ENCODE data around the gene GLDN. TPM values are rescaled to one million over a fixed set of nuclear protein-coding genes. Genes with fewer than 3 reads are reported as not detected.

Gene GLDN
- total and polyA plus RNA-seq, 2 of the 4 experiments (the other 2 are of a cell fraction), result under 0.01 TPM; not detected in 1

- no peak for DNase-seq
- Histone ChIP-seq H3K9me1 (ENCODE audit: insufficient read depth, low read length) (no peaks in the 10 kb centered on the region; the same call in 1 of the 2 replicates), H3K23ac (ENCODE audit: low read depth, low read length) (no peak overlapping the region), H3K79me1 (ENCODE audit: low read depth in 1 of 2, low read length in 2 of 2) (no peaks in the 10 kb centered on the region), H2AK9ac (replicated peaks; ENCODE audit: low read depth, low read length, poor library complexity) (no peak overlapping the region), H2AFZ (replicated peaks; ENCODE audit: low read length, poor library complexity) (no peak overlapping the region), H3K4me3 (ENCODE audit: insufficient read depth, low read depth, low read length) (no peak overlapping the region), H3K9me3 (ENCODE audit: control insufficient read depth, insufficient read depth, low read length) (no peaks in the 10 kb centered on the region), H3K14ac (replicated peaks; ENCODE audit: low read depth, low read length) (no peak overlapping the region), H2BK15ac (ENCODE audit: low read depth, low read length) (no peak overlapping the region), H3K18ac (ENCODE audit: low read depth, low read length) (no peak overlapping the region), H2BK20ac (ENCODE audit: low read depth, low read length) (no peak overlapping the region), H3K9ac (ENCODE audit: low read depth, low read length) (no peak overlapping the region), H3K27ac (ENCODE audit: insufficient read depth, low read length) (no peak overlapping the region), H3K4ac (ENCODE audit: low read depth, low read length) (no peak overlapping the region), H4K20me1 (ENCODE audit: insufficient read depth, low read length) (no peaks in the 10 kb centered on the region), H2BK120ac (ENCODE audit: low read depth, low read length) (no peak overlapping the region), H3K4me1 (ENCODE audit: control insufficient read depth, insufficient read depth, low read length) (0 out of 2 replicates have a peak, but pooled peaks cover 2% of the 10 kb centered on the region), H4K8ac (ENCODE audit: low read depth in 2 of 2, low read length in 2 of 2) (no peak overlapping the region), H3K36me3 (ENCODE audit: control insufficient read depth, insufficient read depth, low read length) (0 out of 2 replicates have a peak, but pooled peaks cover under 1% of the 10 kb centered on the region), H2AK5ac (ENCODE audit: low read depth, low read length) (no peak overlapping the region), H3K56ac (ENCODE audit: extremely low read depth, insufficient read depth, low read length) (no peak overlapping the region), H3K4me2 (ENCODE audit: low read depth, low read length) (no peak overlapping the region), H4K91ac (ENCODE audit: insufficient read depth, low read depth, low read length) (no peak overlapping the region), H3K27me3 (ENCODE audit: control insufficient read depth, insufficient read depth, low read length) (peaks cover 2% of the 10 kb centered on the region; the same call in 1 of the 2 replicates), H4K5ac (ENCODE audit: low read depth, low read length) (no peak overlapping the region), H2BK5ac (ENCODE audit: low read depth, low read length, poor library complexity, severe bottlenecking) (no peak overlapping the region)
- dilution Hi-C loops (cut with HindIII; ENCODE audit: low sequenced_read_pairs, unreplicated experiment) (no loop called here), intact Hi-C loops (cut with micrococcal nuclease) (no loop called here), in situ Hi-C loops (cut with MboI; ENCODE audit: low sequenced_read_pairs) (no loop called here)
- no TSS peak for BruUV-seq (replicated peaks)
- ChIA-PET CTCF (no interaction called here), POLR2A (ENCODE audit: unreplicated experiment) (no interaction called here)
- TF ChIP-seq, protein P1, sequence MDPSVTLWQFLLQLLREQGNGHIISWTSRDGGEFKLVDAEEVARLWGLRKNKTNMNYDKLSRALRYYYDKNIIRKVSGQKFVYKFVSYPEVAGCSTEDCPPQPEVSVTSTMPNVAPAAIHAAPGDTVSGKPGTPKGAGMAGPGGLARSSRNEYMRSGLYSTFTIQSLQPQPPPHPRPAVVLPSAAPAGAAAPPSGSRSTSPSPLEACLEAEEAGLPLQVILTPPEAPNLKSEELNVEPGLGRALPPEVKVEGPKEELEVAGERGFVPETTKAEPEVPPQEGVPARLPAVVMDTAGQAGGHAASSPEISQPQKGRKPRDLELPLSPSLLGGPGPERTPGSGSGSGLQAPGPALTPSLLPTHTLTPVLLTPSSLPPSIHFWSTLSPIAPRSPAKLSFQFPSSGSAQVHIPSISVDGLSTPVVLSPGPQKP (IDR thresholded peaks at IDR 0.05; ENCODE audit: borderline replicate concordance, low read depth, low read length), result no peak
- TF ChIP-seq POLR2A (IDR thresholded peaks at IDR 0.05; ENCODE audit: low read depth, low read length) (no peak), MAZ (IDR thresholded peaks at IDR 0.05; ENCODE audit: borderline replicate concordance, low read depth, low read length) (no peak), RAD21 (IDR thresholded peaks at IDR 0.05; ENCODE audit: low read length) (no peak), BHLHE40 (IDR thresholded peaks at IDR 0.05; ENCODE audit: low read depth, low read length) (no peak), FOS (IDR thresholded peaks at IDR 0.05; ENCODE audit: low read depth, low read length) (no peak), CEBPB (IDR thresholded peaks at IDR 0.05; ENCODE audit: low read depth, low read length) (no peak), CHD1 (IDR thresholded peaks at IDR 0.05; ENCODE audit: low read depth, low read length) (no peak), RCOR1 (IDR thresholded peaks at IDR 0.05; ENCODE audit: insufficient replicate concordance, low read length) (no peak), MXI1 (IDR thresholded peaks at IDR 0.05; ENCODE audit: borderline replicate concordance, low read depth, low read length) (no peak), RFX5 (IDR thresholded peaks at IDR 0.05; ENCODE audit: low read depth, low read length) (no peak), NFE2L2 (IDR thresholded peaks at IDR 0.05; ENCODE audit: low read depth, low read length) (no peak), SMC3 (IDR thresholded peaks at IDR 0.05; ENCODE audit: low read depth, low read length) (no peak)
- TF ChIP-seq, protein P2, sequence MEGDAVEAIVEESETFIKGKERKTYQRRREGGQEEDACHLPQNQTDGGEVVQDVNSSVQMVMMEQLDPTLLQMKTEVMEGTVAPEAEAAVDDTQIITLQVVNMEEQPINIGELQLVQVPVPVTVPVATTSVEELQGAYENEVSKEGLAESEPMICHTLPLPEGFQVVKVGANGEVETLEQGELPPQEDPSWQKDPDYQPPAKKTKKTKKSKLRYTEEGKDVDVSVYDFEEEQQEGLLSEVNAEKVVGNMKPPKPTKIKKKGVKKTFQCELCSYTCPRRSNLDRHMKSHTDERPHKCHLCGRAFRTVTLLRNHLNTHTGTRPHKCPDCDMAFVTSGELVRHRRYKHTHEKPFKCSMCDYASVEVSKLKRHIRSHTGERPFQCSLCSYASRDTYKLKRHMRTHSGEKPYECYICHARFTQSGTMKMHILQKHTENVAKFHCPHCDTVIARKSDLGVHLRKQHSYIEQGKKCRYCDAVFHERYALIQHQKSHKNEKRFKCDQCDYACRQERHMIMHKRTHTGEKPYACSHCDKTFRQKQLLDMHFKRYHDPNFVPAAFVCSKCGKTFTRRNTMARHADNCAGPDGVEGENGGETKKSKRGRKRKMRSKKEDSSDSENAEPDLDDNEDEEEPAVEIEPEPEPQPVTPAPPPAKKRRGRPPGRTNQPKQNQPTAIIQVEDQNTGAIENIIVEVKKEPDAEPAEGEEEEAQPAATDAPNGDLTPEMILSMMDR (conservative IDR thresholded peaks at IDR 0.05; ENCODE audit: low read depth, low read length), result no peak
- TF ChIP-seq, protein P3, sequence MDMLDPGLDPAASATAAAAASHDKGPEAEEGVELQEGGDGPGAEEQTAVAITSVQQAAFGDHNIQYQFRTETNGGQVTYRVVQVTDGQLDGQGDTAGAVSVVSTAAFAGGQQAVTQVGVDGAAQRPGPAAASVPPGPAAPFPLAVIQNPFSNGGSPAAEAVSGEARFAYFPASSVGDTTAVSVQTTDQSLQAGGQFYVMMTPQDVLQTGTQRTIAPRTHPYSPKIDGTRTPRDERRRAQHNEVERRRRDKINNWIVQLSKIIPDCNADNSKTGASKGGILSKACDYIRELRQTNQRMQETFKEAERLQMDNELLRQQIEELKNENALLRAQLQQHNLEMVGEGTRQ (IDR thresholded peaks at IDR 0.05; ENCODE audit: low read depth, low read length), result no peak
- no CpG with 5 or more reads among the region's 1 CpG for WGBS, 2 experiments (ENCODE audit: extremely low coverage in 2 of 2, insufficient read length in 1 of 2)
- no peak for ATAC-seq (ENCODE audit: low read depth)
Observed at GRCh38 chr15:51444112-51444511, 102.7 kb downstream of the GLDN start.
